ENCODE measurements around the gene LCLAT1.

LCLAT1 gene

DNA sequence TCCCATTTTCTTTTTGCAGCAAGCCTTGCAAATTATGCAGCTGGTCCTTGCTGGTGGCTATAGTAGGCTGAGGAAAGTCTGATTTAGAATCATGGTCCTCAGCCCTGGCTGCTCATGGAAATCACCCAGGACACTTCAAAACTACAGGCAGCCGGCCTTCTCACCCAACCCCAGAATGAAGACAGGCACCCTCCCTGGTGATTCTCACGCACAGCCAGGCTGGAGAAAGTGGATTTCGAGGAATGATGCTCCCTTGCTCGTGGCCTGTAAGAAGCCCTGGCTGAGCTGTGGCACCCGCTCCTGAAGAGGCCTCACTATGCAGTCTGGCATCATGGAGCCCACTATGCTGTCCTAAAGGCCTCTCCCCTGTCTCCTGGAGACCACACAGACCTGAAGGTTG is 202.8 kb downstream of the LCLAT1 start:
- DNase-seq, result no peak

DNA sequence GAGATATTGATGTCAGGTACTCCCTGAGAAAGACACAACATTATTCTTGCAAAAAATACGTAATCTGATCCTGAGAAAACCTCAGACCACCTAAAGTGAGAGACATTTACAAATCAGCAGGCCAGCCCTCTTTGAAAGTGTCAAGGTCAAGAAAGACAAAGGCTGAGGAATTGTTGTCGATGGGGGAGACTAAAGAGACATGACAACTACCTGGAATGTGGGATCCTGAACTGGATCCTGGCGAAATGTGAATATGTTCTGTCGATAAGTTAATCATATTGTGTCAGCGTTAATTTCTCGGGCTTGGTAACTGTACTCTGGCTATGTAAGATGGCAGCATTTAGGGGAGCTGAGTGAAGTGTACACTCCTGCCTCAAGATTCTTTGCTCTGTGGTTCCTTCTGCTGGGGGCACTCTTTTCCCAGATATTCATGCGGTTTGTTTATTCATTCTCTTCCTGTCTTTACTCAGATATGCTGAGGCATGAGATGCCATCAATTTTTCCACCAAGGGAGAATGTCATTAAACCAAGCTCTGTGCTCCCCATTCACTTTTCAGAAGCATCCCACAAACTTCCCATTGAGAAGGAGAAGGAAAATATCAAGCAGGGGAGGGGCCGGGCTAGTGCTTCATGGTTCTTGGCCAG is 205.3 kb downstream of the LCLAT1 start:
- DNase-seq, result no peak

DNA sequence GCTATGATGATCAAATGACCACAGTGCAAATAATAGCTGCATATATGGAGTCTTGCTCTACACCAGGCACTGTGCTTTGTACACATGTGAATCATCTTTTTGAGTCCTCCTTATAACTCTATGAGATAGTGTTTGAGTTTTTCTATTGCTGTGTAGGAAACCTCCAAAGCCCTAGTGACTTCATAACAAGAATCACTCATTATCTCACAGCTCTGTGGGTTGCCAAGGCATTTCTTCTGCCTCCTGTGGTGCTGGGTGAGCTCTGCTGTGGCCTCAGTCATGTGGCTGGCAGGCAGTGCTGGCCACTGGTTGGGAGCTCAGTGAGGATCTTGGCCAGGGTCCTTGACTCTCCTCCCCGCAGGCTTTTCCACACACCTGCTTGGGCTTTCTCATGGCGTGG is 206.8 kb downstream of the LCLAT1 start:
- DNase-seq, result no peak

DNA sequence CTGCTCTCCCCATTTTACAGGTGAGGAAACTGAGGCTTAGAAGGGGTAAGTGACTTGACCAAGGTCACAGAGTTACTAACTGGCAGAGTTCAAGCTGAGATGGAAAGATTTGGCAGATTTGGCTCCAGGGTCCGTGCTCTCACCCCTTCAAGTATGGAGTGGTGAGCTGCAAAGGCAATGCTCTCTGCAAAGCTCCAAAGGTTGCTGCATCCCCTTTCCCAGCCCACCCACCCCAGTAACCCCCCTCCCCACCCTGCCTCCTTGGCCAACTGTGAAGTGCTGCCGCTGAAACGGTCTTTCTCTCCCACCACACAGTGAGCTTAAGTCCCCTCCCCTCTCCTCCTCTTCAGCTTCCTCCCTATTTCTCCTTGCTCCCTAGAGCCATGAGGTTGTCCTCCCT is 207.4 kb downstream of the LCLAT1 start:
- no peak for DNase-seq

DNA sequence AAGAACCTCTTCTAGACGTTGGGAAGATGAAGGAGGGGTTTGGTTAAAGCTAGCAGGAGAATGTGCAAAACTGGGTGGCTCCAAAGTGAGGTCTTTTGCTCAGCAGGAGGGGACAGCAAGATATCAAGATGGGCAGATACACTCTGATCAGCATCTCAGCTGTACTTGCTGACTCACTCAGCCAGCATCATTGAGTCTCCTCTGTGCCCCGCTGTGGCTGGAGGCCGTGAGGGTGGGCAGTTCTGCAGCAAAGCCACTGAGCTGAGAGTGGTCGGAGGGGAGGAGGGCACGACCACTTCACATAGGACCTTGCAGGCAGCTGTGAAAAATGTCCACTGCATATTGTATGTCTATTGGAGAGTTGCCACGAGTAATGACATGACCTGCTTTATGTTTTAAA is 208.2 kb downstream of the LCLAT1 start:
- no peak for DNase-seq

DNA sequence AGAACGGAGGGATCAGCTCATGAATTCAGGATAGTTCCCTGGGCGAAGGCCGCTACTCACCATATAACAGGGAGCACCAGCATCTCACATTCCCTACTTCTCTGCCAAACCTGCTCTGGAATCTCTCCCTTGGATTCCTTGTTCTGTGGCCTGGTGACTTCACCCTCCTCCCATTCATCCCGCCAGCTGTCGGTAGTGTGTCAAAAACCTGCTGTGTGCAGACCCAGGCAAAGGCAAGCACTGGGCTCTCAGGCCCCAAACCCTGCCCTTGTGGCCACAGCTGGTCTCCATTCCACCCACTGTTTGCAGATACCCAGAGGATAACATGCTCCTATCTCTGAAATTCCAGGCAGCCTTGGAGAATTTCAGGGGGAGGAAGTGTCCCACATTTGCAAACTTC is 208.6 kb downstream of the LCLAT1 start:
- DNase-seq, result no peak

DNA sequence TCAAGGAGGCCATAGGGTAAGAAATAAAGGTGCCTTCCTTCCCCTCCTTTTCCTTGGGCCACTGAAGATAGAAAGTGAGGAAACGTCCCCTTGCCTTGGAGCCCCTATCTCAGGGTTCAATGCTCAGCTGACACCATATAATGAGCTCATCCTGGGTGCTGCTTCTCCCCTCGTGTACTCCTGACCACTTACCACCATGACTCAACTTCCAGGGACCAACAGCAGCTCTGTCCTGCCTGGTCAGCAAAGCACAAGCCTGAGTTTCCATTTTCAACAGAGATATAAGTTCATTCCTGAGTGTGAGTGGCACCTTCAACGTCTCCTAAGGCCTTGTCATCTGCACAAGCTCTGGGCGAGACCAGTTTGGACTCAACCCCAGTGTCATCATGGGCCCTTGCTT is 209.0 kb downstream of the LCLAT1 start:
- DNase-seq, result no peak

DNA sequence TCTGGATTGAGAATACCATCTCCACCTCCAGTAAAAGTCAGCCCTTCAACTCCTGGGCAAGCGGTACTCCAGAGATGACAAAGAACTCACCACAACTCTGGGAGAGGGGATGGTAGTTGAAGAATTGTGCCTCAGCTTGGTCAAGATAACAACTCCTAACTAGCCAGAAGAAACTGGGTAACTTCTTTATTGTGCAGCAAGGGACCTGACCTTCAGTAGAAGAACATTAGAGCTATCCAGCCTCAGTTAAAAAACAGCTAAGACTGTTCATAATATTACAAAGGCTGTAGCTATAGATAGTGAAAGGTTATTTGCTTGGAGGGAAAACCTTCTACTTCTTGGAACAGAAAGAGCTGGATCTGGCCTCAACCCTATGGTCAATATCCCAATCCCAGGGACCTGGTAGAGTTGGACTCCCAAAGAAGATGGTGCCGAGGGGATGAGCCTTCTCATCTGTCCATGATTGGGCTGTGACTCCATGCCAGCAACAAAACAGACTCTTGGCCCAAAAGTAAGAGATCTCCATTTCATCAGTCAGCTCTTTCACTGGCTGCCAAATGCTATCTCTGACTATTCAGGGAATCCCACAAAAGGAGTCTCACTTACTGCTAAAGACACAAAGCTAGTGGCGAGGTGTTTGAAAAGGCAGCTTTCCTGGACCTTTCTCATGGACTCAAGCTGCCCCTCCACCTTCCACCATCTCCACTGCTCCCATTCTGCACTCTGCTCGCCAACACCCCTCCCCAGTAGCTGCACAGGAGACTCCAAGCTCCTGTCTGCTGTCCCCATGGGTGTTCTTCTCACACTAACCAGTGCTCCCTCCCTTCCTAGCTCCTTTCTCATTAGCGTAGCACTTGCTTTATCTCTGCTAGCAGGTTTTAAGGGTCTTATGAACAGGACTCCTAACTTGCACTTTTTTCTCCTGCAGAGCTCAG is 214.4 kb downstream of the LCLAT1 start:
- no peak for DNase-seq

DNA sequence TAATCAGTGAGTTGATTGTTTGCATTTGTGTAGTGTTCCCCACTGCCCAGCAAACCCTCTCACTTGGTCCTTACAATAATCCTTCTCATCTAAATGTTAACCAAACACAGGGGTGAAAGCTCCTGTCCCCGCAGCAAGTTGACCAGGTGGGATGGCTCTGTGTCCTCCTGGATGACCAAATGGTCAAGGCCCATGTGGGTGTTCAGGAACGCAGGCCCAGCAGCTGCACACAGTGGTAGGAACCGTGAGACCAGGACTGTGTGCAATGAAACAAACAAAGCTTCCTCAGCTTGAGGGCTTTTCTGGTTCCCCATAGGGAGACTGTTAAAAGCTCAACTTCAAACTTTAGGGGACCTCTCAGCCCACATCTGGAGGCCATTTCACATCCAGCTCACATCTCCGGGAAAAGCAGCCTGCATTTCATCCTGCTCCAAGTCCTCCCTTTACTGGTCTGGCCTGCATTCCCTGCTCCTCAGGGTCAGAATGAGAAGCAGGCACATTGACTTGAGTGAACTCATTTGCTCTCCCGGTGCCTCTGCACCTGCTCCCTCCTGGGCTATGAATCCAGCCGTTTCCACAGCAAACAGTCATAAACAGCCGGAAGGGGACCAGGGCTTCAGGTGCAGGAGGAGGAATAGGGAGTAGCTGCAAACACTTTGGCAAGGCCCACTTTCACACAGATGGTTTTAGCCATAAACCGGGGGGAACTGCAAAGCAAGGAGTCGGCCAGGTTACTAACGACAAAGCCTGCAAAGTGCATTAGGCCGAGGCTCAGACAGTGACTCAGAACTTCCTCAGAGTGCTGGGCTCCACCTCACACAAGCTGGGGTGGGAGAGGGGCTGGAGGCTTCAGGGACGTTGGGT is 215.5 kb downstream of the LCLAT1 start:
- DNase-seq, result no peak

DNA sequence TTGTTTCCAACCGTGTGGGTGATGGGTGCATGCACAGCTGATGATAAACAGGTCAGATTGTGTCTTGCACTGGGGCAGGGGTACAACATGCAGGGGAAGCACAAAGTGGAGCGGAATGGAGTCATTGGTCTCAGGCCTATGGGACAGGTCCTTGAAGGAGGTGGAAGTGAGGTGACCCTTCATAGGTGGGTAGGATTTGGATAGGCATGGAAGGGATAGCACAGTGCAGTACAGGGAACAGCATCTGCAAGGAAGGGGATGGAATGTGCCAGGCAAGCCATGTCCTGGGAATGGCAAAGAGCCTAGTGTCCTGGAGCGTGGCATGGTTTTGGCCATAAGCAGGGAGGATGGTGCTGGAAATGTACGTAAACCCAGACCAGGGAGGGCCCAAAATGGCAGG is 216.3 kb downstream of the LCLAT1 start:
- no peak for DNase-seq

DNA sequence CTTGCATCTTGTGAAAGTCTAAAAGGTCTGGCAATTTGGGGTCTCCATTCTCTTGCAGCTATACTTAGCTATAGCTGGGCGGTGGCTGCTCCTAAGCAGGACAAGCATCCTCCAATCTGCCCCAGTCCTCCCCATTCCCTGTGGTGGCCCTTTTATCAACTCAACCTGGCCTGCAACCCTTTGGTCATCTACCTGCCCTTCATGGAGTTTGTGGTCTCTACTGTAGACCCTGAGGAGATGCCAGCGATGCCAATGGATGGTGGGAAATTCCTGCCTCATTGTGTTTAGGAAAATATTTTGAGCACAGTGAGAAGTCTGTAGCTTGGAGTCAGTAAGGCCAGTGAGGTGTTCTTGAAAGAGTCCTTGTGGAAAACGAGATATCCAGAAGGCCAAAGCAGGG is 216.8 kb downstream of the LCLAT1 start:
- DNase-seq, result no peak

DNA sequence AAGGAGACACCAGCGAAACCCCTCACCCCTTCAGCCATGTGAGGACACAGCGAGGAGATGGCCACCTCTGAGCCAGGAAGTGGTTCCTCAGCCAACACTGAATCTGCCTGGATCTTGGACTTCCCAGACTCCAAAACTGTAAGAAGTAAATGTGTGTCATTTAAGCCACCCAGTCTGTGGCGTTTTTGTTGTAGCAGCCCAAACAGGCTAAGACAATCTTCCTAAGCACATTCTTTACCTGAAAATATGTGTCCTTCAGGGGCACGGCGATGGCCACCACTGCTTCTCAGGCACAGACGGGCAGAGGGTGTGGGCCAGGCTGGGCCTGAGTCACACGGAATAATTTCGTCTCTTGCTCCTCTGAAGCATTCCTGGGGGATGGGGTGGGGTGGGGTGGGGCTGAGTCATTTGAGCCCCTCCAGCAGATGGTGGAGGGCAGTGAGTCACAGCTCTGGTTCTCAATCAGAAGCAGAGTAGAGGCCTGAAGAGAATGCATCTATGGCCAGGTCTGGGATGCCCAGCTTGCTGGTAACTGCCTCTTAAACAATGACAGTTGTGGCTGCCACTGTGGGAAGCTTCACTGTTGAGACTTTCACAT is 217.8 kb downstream of the LCLAT1 start:
- DNase-seq, result no peak

DNA sequence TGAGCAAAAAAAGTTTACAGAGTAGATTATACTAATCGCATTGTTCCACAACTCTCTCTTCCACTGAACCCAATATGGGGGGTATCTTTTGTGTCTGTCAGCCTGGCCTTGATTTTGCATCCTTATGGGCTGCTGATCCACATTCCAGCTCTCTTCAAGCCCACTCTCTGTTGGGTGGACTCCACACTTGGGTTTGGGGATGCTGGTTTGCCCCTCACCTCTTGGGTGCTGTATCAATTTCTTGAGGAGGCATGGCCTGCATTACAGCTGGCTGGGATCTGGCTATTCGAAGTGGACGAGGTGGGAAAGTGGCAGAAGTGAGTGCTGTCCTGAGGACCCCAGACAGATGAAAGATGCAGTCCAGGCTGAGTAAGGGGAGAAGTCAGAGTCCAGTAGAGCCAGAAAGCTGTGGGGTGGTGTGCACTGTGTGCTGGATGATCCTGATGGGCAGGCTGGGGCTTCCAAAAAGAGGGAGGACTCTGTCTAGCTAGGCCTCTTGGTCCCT is 218.8 kb downstream of the LCLAT1 start:
- no peak for DNase-seq

DNA sequence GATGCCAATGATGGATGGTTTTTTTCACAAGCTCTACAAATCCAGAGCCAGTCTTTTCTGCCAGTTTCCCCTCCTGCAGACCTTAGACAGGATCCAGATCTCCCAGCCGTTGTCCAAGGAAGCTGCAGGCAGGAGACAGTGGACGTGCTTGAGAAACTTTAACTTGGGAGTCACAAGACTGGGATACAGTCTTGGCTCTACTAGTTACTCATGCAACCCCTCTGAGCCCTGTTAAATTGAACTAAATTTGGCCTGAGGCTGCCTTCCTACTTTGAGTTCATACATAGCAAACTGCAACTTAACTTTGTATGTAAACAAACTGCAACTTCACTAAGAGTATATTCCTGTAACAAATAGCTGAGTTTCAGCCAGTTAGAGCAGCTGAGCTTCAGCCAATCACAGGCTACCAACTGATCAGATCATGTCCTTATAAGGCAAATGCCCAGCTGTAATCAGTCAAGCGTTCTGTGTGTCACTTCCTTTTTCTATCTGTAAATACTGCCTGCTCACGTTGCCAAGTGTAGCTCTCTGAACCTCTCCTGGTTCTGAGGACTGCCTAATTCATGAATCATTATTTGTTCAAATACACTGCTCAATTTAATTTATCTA is 219.3 kb downstream of the LCLAT1 start:
- no peak for DNase-seq

DNA sequence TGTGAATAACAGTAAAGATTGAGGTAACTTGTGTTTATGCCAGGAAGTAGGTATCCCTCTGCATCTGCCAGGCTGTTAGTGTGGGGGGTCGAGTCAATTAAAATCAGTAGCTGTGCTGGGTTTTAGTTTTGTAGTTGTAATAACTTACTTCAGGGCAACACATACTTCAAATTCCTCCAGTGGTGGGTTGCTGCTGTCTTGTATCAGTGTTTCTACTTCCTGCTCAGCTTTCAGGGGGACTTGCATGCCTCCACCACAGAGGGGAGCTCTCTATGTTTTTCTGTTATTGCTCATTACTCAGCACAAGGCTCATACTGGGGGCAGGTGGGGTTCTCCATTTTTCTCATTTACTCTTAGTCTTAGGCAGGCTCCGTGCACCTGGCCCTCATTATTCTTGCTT is 223.4 kb downstream of the LCLAT1 start:
- DNase-seq, result no peak

DNA sequence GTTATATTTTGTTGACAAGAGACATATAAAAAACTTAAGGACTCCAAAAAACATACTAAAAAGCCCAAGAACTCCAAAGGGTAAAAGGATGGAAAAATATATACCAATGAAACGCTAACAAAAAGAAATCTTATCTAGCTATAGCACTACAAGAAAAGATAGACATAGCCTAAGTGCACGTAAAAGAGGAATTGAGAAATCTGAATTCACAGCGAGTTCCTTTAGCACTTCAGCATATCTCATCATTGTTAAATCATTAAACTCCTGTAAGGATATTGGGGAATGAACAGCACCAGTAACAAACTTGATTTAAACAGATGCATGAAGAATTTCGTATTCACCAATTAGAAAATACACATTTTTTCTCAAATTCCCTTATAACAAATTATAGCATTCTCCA is 226.1 kb downstream of the LCLAT1 start:
- DNase-seq, result no peak

DNA sequence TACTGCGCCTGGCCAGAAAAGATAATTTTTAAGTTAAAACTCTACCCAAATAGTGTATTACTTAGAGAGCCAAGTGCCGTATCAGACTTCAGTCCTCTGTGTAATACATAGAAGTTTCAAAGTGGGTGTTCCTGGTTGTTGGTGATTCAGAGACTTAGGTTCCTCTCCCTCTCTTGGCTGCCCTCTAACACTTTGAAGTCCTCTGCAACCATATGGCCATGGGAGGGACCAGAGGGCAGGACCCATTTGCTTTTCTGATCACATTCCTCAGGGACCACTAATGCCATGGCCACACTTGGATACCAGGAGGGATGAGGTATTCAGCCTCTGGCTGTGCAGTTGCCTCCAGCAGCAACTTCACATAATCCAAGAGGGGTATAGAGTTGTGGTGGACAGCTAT is 228.7 kb downstream of the LCLAT1 start:
- no peak for DNase-seq

DNA sequence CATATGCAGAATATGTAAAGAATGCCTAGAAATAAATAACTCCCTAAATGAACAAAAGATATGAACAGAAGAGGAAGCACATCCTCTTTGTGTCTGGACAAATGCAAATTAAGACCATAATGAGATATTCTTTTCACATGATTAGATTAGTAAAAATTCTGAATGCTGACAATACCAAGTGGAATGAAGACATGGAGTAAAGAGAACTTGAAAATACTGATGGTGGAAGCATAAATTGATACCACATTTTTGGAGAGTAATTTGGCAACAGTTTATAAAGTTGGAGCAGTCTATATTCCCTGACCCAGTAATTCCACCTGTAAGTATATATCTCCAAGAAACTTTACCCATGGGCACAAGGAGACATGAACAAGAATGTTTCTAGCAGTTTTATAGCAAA is 230.2 kb downstream of the LCLAT1 start:
- DNase-seq, result no peak

DNA sequence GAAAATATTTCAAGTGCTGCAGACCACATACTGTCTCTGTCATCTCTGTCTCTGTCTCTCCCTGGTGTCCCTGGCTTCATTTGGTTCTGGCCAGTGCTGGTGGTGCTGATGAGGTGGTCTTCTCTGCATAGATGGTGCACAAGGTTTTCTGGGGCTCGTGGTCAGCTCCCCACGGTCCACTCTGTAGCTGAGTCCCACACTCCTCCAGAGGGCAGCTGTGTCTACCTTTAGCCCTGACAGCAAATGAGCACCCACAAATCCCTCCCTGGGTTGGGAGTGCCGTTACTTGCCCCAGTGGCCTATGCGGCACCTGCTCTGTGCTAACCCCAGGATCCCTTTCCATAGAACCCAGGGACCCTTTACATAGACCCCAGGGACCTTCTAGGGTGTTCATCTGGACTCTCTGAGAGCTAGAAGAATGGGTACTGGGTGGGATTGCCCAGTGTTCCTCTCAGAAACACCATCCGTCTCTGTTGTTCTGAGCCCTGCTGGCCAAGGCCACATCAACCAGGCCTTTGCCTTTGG is 230.9 kb downstream of the LCLAT1 start:
- no peak for DNase-seq

DNA sequence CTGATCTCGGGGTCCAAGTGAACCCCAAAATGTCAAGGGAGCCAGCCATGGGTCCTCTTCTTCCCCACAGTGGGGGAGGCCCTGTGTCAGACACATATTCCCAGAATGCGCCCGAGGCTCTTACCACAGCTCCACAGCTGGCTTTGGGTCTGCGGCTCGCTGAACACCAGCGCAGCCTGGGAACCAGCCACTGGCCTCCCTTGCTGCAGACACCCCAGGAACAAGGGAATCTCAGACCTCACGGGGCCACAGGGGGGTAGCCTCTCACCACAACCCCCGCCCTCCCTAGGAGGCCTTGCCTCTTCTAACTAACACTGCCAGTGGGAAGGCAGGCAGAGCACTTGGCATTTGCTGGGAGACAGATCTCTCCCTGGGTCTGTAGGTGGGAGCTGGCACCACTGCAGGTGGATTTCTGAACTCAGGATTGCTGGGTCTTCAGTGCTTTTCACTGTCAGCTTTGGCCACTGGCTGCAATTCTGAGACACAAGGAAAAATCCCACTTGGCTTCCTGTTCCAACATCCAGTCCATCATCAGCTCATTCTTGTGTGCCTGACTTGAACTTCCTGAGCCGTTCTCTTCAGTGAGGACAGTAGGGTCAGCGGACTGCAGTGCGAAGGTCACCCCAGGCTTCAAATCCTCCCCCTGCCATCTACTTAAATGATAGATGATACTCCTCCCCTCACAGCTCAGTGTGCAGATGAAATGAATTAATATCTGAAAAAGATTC is 231.5 kb downstream of the LCLAT1 start:
- no peak for DNase-seq

DNA sequence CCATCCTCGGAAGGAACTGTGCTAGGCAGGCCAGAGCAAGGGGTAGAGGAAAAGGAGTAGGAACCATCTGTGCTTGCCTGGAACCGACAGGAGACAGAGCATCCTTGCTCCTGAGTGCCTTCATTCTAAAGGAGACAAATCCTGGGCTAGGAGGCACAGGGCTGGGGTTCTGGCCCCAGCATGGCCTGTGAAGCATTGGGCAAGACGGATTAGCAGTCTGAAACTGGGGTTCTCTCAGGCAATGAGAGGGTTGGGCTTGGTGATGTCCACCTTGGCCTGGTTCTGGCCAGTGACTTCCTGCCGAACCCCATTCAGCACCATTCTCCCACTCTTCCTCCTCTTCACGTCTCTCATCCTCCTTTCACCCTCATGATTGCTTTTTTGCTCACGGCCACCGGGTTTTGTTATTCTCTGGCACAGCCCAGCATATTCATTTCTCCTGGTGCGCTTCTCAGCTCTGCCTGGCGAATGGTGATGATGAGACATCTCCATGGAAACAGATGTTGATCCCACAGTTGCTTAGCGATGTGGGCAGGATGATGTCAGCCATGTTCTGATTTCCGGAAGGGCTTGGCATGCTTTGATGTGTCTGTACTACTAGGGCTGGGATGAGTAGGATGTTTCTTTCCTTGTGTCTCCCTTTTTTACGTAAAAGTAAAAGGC is 232.5 kb downstream of the LCLAT1 start:
- no peak for DNase-seq

Data from NCI-H1048 (cell line).